Middle frontal gyrus (tissue), 1 donor: ENCODE measurements around the gene FBXO17.
"Not testable (repeated sequence)": the region's sequence is repeated elsewhere in the genome, so short reads cannot be mapped to it uniquely, and the experiment has no call there.

Experiments
- DNase-seq: peaks from one replicate; pipeline ENCODE4 v3.0.0-alpha.2; 2015; ENCODE audit warnings: low spot score; ENCODE audit errors: extremely low spot score

FBXO17 gene

DNA sequence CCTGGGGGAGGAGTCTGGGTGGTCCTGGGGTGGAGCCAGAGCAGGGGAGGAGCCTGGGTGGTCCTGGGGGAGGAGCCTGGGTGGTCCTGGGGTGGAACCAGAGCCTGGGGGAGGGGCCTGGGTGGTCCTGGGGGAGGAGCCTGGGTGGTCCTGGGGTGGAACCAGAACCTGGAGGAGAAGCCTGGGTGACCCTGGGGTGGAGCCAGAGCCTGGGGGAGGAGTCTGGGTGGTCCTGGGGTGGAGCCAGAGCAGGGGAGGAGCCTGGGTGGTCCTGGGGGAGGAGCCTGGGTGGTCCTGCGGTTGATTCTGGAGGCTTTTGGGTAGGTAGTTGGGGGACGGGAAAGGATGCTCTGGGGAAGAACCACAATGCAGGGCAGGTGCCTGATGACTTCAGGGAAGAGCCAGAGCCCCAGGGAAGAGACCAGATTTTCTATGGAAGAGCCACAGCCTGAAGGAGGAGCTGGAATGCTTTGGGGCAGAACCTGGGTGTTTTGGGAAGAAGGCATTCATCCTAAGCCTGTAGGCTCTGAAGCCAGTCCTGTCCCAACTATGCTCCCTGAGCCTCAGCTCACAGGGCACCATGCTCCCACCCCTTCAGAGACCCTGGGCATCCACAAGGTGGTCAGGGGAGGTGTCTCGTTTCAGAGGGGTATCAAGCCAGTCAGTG lies 29.8 kb downstream of the FBXO17 start:
- DNase-seq = no peak

DNA sequence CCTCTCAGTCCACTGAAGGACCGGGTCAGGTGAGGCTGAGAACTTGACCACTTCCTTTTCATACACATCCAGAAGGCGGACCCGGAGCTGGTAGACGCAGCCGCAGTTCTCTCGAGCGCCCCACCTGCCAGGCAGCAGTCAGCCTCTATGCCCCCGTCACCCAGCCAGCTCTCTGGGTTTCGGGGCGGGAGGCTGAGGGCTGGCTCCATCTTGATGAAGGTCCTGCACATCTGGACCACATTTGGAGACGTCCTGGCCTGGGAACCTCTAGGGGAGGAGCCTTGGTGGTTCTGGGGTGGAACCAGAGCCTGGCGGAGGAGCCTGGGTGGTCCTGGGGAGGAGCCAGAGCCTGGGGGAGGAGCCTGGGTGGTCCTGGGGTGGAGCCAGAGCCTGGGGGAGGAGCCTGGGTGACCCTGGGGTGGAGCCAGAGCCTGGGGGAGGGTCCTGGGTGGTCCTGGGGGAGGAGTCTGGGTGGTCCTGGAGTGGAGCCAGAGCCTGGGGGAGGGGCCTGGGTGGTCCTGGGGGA lies 30.5 kb downstream of the FBXO17 start:
- DNase-seq = no peak

DNA sequence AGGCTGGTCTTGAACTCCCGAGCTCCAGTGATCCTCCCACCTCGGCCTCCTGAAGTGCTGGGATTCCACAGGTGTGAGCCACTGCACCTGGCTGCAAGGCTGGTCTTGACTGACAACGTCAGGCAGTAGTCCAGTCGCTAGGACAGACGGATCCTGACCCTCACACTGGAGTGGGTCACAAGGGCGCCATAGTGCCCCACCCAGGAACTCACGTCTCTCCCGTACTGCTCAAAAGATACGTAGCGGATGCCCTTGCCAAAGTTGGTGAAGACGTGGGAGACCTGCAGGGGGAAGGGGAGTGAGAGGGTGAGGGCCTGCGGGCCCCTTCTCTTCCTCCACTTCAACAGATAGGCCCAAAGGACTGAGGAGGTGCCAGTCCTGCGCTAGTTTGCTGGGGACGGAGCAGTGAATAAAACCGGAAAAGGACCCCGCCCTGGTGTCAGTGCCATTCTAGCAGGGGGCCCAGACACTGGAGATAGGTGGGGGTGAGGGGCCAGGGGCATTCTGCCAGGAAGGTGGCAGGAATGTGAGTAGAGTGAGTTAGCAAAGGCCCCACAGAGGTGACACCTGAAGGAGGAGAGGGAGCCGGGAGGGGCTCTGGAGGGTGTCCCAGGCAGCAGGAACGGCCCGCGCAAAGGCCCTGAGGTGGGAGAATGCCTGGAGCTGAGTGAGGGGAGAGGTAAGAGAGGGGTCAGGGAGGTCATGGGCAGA lies 32.9 kb downstream of the FBXO17 start:
- DNase-seq = no peak

DNA sequence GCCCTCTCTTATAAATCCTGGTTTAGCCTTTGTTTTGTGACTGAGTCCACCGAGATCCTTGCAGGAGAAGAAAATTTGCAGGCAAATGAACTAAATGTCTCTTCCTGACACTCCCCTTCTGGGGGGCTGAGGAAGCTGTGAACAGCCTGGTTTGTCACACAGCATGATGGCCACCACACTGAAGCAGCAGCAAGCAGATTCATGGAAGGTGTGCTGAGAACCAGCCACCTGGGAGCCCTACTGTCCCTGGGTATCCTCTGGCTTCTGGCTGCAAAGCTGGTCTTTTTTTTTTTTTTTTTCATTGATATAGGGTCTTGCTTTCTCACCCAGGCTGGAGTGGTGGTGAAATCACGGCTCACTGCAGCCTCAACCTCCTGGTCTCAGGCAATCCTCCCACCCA lies 33.6 kb downstream of the FBXO17 start:
- DNase-seq = no peak

DNA sequence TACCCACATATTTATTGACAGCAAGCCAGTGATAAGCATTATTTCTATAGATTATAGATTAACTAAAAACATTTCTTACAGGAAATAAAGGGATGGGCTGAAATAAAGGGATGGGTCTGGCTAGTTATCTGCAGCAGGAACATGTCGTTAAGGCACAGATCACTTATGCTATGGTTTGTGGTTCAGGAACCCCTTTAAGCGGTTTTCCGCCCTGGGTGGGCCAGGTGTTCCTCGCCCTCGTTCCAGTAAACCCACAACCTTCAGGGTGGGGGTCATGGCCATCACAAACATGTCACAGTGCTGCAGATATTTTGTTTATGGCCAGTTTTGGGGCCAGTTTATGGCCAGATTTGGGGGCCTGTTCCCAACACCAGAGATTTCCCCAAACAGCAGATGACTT lies 34.1 kb downstream of the FBXO17 start:
- DNase-seq = not testable (repeated sequence)

DNA sequence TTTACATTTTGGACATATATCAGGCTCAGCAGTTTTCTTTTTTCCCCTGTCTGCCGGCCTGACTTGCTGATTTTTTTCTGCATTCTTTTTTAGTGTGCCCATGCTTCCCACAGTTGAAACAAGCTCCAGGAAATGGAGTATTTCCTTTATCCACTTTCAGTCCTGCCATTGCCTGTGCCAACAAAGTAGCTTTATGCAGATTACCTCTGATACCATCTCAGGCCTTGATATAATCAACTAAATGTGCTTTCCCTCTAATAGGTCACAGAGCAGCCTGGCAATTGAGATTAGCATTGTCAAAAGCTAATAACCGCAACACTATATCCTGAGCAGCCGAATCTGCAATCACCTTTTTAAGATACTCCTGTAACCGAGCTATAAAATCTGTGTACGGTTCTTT lies 35.6 kb downstream of the FBXO17 start:
- no peak for DNase-seq

DNA sequence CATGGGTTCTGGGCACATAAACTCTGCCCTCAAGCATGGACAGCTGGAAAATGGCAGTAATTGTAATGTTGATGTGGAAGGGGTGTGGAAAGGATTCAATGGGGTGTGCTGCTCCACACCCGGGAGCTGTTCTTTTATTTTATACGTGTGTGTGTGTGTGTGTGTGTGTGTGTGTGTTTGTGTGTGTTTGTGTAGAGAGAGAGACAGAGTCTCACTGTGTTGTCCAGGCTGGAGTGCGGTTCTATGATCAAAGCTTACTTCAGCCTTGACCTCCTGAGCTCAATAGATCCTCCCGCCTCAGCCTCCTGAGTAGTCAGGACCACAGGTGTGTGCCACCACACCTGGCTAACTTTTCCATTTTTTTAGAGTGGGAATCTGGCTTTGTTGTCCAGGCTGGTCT lies 42.0 kb downstream of the FBXO17 start:
- no peak for DNase-seq

DNA sequence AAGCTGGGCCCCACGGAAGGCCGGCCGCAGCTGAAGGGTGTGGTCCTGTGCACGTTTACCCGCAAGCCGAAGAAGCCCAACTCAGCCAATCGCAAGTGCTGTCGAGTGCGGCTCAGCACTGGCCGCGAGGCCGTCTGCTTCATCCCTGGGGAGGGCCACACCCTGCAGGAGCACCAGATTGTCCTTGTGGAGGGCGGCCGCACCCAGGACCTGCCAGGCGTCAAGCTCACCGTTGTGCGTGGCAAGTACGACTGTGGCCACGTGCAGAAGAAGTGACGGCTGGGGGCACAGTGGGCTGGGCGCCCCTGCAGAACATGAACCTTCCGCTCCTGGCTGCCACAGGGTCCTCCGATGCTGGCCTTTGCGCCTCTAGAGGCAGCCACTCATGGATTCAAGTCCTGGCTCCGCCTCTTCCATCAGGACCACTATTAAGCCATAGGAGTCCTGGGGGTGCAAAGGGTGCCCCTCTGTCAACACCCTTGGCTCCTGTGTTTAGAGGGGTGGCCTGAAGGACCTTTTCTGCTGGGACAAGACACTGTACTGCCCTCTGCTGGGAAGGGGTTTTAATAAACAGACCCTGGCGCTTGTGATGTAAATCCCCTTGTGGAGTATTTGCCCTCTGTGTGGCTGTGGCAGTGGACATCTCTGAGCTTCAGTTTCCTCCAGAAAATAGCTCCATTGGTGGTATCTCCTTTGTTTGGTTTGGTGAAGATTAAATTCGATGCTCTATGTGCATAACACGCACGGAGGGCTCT lies 42.9 kb downstream of the FBXO17 start:
- no peak for DNase-seq

DNA sequence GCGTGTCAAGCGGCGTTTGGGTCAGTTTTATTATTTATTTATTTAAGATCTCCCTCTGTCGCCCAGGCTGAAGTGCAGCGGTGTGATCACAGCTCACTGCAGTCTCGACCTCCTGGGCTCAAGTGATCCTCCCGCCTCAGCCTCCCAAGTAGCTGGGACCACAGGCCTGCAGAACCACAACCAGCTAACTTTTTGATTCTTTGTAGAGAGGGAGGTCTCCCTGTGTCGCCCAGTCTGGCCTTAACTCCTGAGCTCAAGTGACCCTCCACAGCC lies 44.1 kb downstream of the FBXO17 start:
- no peak for DNase-seq

DNA sequence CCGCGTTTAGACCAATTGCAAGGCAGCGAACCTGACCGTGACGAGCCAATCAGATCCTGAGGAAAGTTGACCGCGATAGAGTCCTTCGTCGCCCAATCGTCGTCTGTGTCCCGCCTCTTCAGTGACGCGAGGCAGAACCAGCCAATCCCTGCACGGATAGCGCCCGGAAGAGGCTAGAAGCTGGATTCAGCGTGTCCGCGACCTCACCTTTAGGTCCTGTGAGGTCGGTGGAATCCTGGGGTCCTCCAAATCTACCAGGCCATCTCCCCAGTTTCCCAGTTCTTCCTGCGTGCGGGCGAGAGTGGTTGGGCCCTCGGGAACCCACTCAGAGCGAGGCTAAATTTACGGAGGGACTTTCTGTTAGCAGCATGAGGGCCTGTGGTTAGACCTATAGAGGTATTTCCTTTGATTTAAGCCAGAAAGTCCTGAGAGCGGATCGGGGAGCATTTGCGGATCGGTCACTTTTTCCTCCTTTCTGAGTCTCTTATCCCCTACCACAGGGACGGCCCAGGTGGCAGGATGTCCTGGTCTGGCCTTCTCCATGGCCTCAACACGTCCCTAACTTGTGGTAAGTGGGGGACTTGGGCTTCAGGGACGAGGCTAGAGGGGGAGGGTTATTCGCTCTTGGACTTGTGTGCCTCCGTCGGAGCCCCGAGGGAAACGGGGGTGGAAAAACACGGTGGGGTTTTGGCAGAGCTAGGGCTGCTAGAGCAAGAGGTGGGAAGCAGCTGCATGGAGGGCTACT lies 44.6 kb downstream of the FBXO17 start, which contains the start of gene MRPS12:
MRPS12 (plus strand) TSS at position 169 of the 745 bp plus-strand sequence; CDS start at position 520, 351 bp downstream.
- DNase-seq = peak; percentile 98

DNA sequence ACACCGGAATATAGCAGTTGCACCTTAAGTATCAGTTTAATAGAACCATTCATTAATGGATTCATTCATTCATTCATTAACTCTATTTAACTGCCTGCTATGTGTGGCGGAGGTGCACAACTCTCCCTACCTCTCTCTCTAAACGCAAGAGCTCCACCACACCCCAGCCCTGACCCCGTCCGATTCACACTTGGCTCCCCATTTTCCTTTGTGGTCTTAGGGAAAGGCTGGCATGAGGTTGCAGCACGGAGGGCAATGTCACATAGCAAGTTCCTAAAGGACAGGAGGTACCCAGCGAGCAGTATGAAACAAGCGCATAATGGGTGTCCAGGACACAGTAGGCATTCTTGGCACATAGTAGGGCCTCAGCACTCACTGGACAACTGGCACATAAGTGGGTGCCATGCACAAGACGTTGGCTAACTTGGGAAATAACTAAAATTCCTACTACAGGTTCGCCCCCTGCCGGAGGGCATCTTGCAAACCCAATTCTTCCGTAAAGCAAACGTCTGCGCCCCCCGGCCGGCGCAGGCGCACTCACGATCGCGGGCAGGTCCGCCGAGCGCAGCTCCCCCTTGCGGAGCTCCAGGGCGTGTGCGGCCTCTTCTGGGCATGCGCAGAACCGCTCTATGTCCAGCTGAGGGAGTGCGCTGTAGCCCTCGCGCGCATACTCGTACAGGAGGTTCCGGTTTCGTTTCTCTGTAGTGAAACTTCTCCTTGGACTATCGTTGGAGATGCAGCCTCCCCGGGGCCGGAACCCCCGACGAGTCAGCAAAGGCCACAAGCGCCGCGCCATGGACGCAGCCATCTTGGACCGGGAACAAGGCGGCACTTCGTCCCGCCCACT lies 45.4 kb downstream of the FBXO17 start, which contains the start of gene SARS2:
SARS2 (minus strand) TSS at position 835 of the 847 bp plus-strand sequence; CDS start at position 808, 27 bp downstream.
- peak; percentile 83 for DNase-seq

DNA sequence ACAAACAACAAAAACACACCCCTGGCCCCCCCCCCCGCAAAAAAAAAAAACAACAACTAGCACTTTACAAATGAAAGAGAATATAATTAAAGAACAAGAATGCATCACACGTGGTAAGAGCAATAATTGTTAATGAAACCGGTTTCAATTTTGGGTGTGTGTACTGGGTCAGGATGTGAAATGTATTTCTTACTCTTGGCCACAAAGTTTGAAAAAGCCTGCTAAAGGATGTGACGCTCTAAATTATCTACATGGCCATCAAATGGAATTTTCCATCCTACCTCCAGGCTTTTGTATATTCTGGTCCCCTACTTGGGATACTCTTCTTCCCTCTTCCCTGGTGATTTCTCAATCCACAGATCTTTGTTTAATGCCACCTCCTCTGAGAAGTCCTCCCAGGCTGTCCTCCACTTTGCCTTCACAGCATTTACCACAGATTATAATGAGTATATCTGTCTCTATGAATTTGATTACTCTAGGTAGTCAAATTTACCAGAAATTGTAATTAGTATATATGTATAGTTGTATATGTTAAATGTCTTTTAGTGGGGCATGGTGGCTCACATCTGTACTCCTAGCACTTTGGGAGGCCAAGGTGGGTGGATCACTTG lies 47.0 kb downstream of the FBXO17 start:
- no peak for DNase-seq

DNA sequence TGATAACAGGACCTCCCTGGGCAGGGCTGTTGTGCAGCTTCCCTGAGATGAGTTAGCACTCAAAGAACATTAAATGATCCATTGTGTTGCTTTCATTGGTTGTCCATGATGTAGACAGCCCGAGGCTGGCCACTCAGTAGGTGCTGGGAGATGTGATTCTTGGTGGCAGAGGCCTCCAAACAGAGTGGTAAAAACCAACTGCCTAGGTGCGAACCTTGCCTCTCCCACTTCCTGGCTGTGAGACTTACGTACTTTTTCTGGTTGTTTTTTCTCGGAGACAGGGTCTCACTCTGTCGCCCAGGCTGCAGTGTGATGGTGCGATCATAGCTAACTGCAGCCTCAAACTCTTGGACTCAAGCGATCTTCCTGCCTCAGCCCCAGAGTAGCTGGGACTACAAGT lies 51.2 kb downstream of the FBXO17 start:
- DNase-seq = no peak

DNA sequence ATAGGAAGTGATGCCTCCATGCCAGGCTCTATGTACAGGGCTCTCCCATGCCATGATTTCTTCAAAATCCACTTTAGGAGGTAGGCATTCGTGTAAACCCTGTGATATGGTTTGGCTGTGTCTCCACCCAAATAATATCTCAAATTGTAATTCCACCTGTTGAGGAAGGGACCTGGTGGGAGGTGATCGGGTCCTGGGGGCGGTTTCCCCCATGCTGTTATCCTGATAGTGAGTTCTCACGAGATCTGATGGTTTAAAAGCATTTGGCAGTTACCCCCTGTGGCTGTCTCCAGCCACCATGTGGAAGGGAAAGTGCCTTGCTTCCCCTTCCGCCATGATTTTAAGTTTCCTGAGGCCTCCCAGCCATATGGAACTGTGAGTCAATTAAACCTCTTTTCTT lies 53.1 kb downstream of the FBXO17 start:
- no peak for DNase-seq

DNA sequence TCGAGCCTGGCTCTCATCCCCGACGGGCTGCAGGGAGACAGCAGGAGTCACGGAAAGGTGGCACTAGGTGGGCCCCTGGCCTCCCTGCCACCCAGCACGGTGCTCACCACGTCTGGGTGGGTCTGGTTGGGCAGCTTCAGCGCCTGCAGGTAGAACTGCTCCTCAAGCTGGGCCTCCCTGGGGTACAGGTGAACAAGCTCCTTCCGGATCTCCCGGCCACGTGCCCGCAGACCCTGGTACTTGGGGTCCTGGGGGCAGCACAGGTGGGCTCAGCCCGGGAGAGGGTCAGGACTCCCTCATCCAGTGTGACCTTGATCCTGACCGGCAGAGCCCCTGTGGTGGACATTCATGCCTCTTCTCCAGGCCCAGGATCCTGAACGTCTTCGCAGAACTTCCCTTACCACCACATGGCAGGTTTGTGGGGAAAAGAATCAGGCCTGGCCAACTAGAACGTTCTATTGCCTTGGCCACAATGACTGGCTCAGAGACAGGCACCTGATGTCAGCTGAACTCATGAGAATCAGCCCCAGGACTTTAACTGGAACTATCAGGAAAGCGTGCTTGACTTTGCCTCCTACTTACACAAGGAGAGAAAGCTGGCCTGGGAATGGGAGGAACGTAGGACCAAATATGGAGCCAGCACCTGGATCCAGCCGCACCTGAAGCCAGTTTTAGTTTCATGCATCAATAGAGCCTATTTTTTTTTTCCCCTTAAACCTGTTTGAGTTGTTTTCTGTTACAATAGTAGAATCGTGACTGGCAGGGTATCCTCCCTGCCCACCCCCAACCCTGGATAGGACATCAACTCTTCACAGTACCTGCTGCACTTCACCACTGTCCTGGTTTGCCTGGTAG lies 53.9 kb downstream of the FBXO17 start:
- no peak for DNase-seq

DNA sequence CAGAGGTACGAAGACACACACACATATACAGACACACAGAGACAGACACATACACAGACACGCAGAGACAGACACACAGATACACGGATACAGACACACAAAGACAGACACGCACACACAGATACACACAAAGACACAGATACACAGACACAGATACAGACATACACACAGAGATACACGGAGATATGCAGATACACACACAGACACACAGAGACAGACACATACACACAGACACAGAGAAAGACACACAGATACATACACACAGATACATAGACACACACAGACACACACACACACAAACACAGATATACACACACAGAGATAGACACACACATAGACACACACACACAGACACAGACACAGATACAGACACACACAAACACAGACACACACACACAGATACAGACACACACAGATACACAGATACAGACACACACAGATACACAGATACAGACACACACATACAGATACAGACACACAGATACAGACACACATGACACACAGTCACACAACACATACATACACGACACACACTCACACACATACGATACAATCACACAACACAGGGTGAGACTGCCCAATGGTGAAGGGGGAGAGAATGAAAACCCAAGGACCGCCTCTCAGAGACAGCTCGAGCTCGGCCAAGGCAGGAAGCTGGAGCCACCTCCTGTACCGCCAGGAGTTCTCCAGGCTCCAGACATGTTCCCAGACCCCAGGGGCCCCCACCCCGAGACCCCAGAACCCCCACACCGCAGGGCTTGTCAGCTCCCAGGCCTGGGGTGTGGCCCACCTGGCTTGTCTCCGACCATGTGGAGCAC lies 54.7 kb downstream of the FBXO17 start:
- no peak for DNase-seq

DNA sequence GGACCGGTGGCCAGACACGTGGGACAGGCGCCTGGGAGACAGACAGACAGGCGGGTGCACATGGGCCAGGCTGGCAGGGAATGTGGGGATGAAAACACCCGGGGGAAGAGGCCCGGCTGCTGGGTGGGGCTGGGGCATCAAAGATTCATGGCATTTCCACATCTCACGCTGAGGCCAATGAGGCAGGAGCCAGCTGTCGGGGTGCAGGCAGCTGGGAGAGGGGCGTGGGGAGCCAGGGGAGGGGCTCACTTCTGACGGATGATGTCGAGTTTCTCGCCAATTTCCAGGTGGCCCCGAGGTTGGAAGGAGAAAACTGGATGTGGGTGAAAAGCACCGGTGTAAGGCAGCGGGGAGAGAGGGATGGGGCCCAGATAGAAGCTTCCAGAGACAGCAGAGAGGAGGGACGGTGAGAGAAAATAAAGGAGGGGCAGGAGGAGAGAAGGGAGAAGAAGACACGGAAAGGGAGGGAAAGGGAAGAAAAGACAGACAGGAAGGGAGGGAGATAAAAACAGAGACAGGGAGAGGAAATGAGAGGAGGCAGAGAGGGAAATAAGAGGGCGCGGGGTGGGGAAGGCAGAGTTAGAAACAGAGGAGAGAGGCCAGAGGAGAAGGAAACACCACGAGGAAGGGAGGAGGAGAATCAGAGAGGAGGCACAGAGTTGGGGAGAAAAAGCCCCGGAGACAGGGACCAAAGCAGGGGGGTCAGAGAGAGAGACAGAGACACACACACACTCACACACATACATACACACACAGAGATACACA lies 55.5 kb downstream of the FBXO17 start:
- DNase-seq = no peak

DNA sequence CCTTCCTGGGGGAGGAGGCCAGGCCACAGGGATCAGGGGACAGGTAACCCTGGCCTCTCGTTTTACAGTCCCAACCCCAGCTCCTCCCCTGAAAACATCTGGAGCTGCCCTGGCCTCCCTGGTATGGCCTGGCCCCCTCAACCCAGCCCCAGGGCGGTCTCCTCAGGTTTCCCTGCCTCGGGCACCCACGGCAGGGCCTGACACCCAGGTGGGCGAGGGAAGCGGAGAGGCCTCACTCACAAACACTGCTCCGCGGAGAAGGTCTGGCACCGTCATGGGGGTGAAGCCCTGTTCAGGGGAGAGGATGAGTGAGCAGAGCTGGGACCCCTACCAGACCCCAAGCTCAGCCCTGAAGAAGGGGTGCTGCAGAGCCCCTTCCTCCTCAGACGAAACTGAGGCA lies 57.0 kb downstream of the FBXO17 start:
- DNase-seq = no peak
